ENCODE data around the gene THAP4.

THAP4 gene

GRCh38 chr2:241553512-241553830 lies 83.5 kb downstream of the THAP4 start:
- no peak overlapping the region for H3K4me3 ChIP-seq (replicated peaks; ENCODE audit: low read depth, low read length)
- TF ChIP-seq CTCF (IDR thresholded peaks at IDR 0.05; ENCODE audit: low read depth, low read length, missing control alignments) = no peak
- DNase-seq (ENCODE audit: extremely low read depth, low read depth) = no peak

- H3K4me3 ChIP-seq (replicated peaks; ENCODE audit: low read depth, low read length) = no peak overlapping the region
- no peak for TF ChIP-seq CTCF (IDR thresholded peaks at IDR 0.05; ENCODE audit: low read depth, low read length, missing control alignments)
- no peak for DNase-seq (ENCODE audit: extremely low read depth, low read depth)
These were observed 84.8 kb downstream of the THAP4 start for GRCh38 chr2:241551998-241552737.

GRCh38 chr2:241551599-241551997 lies 85.4 kb downstream of the THAP4 start:
- DNase-seq (ENCODE audit: extremely low read depth, low read depth) = no peak
- TF ChIP-seq CTCF (IDR thresholded peaks at IDR 0.05; ENCODE audit: low read depth, low read length, missing control alignments) = no peak
- H3K4me3 ChIP-seq (replicated peaks; ENCODE audit: low read depth, low read length) = no peak overlapping the region

GRCh38 chr2:241550616-241551580 lies 86.1 kb downstream of the THAP4 start:
- H3K4me3 ChIP-seq (replicated peaks; ENCODE audit: low read depth, low read length) = no peak overlapping the region
- TF ChIP-seq CTCF (IDR thresholded peaks at IDR 0.05; ENCODE audit: low read depth, low read length, missing control alignments) = no peak
- no peak for DNase-seq (ENCODE audit: extremely low read depth, low read depth)

GRCh38 chr2:241548451-241548835 lies 88.5 kb downstream of the THAP4 start:
- DNase-seq (ENCODE audit: extremely low read depth, low read depth) = no peak
- no peak for TF ChIP-seq CTCF (IDR thresholded peaks at IDR 0.05; ENCODE audit: low read depth, low read length, missing control alignments)
- H3K4me3 ChIP-seq (replicated peaks; ENCODE audit: low read depth, low read length) = no peak overlapping the region

- no peak overlapping the region for H3K4me3 ChIP-seq (replicated peaks; ENCODE audit: low read depth, low read length)
- no peak for TF ChIP-seq CTCF (IDR thresholded peaks at IDR 0.05; ENCODE audit: low read depth, low read length, missing control alignments)
- DNase-seq (ENCODE audit: extremely low read depth, low read depth) = no peak
These were observed 89.0 kb downstream of the THAP4 start for GRCh38 chr2:241547781-241548450.

Data from HFF-Myc (cell line).